Thoracic aorta (tissue), 2 donors: ENCODE results near the gene ZNF367. TPM values are rescaled to one million over a fixed set of nuclear protein-coding genes. Genes with fewer than 3 reads are reported as not detected.

ENCODE experiments used
- ATAC-seq: fragments of 150-250 bp; one replicate; pipeline ENCODE4 v1.8.0; 2017; ENCODE audit warnings: low read depth; ENCODE audit not compliant: insufficient number of reproducible peaks, low FRiP score
- DNase-seq: peaks from one replicate; pipeline ENCODE4 v3.0.0-alpha.2; 2020; ENCODE audit warnings: low spot score
- H3K27ac ChIP-seq, 2 donors: fragments of 200-600 bp; sonication (generic); 1 replicate in 1 of 2; 2 replicates in 1 of 2; pipeline ENCODE4 v1.5.1; 2016; ENCODE audit warnings: mild to moderate bottlenecking in 2 of 2, moderate library complexity in 2 of 2
- H3K27me3 ChIP-seq: fragments of 200-600 bp; sonication (generic); replicated peaks from 2 replicates; pipeline ENCODE4 v1.6.0; 2016; ENCODE audit warnings: mild to moderate bottlenecking; ENCODE audit not compliant: insufficient read depth
- H3K36me3 ChIP-seq: fragments of 200-600 bp; sonication (generic); one replicate; pipeline ENCODE4 v1.5.1; 2016
- H3K4me1 ChIP-seq, 2 donors: fragments of 200-600 bp; sonication (generic); 1 replicate in 1 of 2; 2 replicates in 1 of 2; pipeline versions ENCODE4 v1.5.1 to v1.6.0; 2016; ENCODE audit warnings: low read depth in 2 of 2, mild to moderate bottlenecking in 1 of 2; ENCODE audit not compliant: control insufficient read depth in 1 of 2
- H3K4me3 ChIP-seq: fragments of 200-600 bp; sonication (generic); 2 replicates; pipeline ENCODE4 v1.5.1; 2016; ENCODE audit warnings: mild to moderate bottlenecking
- H3K9me3 ChIP-seq: fragments of 200-600 bp; sonication (generic); 2 replicates; pipeline ENCODE4 v1.5.1; 2016
- total RNA-seq, 2 donors: library from RNA; depleted of rRNA; stranded (reverse); fragments of >200 nt; gene quantifications; one replicate each; pipeline versions ENCODE4 v1.1.0 to v1.2.3, GENCODE V29; 2016
- TF ChIP-seq, protein P1 (sequence below): fragments of 200-600 bp; sonication (generic); IDR thresholded peaks from one replicate; pipeline ENCODE4 v1.5.1; 2019; ENCODE audit warnings: antibody characterized with exemption

ZNF367 gene
- total RNA-seq, 2 donors from 2014 or later: 1.3 to 2.6 TPM

DNA sequence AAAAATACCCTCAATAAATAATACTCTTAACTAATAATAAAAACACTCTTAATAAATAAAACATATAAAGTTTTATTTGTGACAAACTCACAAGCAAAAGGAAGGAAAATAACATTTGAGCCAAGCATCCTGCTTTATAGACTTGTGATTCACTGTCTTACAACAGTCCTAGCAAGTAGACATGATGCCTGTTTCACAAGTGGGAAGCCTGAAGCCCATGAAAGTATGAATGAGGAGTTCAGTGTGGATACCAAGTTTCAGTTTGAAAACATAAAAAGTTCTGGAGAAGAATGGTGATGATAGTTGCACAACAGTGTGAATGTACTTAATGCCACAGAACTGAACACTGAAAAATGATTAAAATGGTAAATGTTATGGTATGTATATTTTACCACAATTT, 42.7 kb upstream of the ZNF367 start:
- TF ChIP-seq, protein P1, sequence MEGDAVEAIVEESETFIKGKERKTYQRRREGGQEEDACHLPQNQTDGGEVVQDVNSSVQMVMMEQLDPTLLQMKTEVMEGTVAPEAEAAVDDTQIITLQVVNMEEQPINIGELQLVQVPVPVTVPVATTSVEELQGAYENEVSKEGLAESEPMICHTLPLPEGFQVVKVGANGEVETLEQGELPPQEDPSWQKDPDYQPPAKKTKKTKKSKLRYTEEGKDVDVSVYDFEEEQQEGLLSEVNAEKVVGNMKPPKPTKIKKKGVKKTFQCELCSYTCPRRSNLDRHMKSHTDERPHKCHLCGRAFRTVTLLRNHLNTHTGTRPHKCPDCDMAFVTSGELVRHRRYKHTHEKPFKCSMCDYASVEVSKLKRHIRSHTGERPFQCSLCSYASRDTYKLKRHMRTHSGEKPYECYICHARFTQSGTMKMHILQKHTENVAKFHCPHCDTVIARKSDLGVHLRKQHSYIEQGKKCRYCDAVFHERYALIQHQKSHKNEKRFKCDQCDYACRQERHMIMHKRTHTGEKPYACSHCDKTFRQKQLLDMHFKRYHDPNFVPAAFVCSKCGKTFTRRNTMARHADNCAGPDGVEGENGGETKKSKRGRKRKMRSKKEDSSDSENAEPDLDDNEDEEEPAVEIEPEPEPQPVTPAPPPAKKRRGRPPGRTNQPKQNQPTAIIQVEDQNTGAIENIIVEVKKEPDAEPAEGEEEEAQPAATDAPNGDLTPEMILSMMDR: no peak
- DNase-seq (no peak), ATAC-seq (no peak)
- Histone ChIP-seq H3K27ac (no peak overlapping the region), H3K4me1 (peaks cover 0 to 16% of the 10 kb centered on the region in 2 donors), H3K9me3 (no peaks in the 10 kb centered on the region), H3K27me3 (no peaks in the 10 kb centered on the region), H3K36me3 (peaks cover 3% of the 10 kb centered on the region), H3K4me3 (no peak overlapping the region)

DNA sequence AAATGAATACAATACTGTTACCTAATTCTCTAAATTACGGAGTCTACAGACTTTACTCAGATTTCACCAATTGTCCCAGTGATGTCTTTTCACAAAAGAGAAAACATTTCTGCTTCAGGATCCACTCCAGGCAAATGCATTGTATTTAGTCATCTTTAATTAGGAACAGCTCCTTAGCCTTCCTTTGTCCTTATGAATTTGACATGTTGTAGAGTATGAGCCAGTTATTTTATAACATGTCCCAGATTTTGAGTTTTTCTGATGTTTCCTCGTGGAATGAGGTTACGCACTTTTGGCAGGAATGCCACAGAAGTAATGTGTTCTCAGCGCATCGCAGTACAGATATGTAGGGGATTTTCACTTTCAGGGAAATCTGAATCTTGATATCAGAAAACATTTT, 42.3 kb upstream of the ZNF367 start:
- DNase-seq (no peak), ATAC-seq (no peak)
- Histone ChIP-seq H3K36me3 (peaks cover 3% of the 10 kb centered on the region), H3K4me1 (peaks cover 0 to 16% of the 10 kb centered on the region in 2 donors), H3K27ac (no peak overlapping the region), H3K9me3 (no peaks in the 10 kb centered on the region), H3K4me3 (no peak overlapping the region), H3K27me3 (no peaks in the 10 kb centered on the region)
- TF ChIP-seq, protein P1: no peak

DNA sequence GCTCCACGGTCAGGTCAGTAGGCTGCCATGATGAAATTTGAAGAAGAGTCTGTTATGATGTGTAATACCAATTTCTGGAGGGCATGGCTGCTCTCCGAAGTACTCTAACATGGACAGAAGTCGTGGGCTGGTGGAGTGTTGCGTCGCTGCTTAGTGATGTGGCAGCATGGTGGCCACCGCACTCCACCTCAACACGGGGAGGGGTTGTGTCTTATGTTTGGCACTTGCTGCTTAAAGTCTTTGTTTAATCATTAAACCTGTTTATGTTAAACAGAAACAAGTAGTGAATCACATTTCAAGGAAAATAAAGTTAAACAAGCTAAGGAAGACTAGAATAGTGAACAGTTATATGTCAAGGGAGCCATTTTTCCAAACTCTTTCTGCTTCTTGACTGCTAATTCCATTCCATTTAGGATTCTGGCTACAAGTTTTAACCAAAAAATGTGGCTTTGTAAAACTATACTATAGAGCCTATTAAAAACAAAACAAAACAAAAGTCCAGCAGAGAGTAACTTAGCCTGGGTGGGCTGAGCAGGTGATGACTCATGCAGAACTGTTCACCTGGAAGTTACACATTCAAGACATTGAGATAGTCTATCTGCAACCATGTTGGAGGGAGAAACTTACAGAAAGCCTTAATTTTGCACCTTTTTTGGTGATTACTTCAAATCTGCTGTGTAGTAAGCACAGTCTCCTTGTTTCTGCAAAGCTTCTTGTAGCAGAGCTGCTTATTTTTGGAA, 41.3 kb upstream of the ZNF367 start:
- no peaks in the 10 kb centered on the region for H3K27me3 ChIP-seq
- DNase-seq: no peak
- H3K36me3 ChIP-seq: peaks cover 3% of the 10 kb centered on the region
- TF ChIP-seq, protein P1: no peak
- no peak for ATAC-seq
- H3K4me1 ChIP-seq: peaks cover 0 to 13% of the 10 kb centered on the region in 2 donors
- H3K27ac ChIP-seq: no peak overlapping the region
- H3K4me3 ChIP-seq: no peak overlapping the region
- H3K9me3 ChIP-seq: no peaks in the 10 kb centered on the region

DNA sequence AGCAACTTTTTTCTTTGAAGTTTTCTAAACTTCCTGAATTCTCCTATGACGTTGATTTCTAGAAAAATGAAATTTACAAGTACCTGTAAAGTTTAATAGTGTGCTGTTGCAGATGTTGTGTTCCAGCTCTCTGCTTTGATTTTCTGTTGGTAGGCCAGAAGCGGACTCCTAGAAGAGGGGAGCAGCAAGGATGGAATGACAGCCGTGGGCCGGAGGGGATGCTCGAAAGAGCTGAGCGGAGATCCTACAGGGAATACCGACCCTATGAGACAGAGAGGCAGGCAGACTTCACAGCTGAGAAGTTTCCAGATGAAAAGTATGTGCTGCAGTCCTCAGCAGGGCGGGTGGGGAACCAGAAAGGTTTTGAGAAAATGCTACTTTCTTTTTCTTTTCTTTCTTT, 40.1 kb upstream of the ZNF367 start:
- Histone ChIP-seq H3K27me3 (no peaks in the 10 kb centered on the region), H3K4me3 (no peak overlapping the region), H3K9me3 (no peaks in the 10 kb centered on the region), H3K27ac (no peak overlapping the region), H3K36me3 (peaks cover 3% of the 10 kb centered on the region), H3K4me1 (peaks cover 0 to 8% of the 10 kb centered on the region in 2 donors)
- DNase-seq (no peak), ATAC-seq (no peak)
- TF ChIP-seq, protein P1: no peak

DNA sequence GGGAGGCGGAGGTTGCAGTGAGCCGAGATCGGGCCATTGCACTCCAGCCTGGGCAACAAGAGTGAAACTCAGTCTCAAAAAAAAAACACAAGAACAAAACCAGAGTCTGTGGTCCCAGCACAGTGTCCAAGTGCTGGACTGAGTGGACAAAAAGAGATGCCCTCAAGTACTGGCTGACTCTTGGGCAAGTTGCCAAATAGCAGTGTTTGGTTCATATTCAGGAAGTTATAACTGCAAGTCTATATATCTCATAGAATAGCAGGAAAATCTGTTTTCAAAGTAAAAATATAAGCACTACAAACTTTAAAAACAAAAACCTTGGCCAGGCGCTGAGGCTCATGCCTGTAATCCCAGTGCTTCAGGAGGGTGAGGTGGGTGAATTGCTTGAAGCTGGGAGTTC, 39.1 kb upstream of the ZNF367 start:
- no peak overlapping the region for H3K27ac ChIP-seq
- TF ChIP-seq, protein P1: no peak
- H3K36me3 ChIP-seq: peaks cover 3% of the 10 kb centered on the region
- DNase-seq: no peak
- no peak for ATAC-seq
- H3K4me1 ChIP-seq: peaks cover 0 to 16% of the 10 kb centered on the region in 2 donors
- H3K27me3 ChIP-seq: no peaks in the 10 kb centered on the region
- H3K4me3 ChIP-seq: no peak overlapping the region
- H3K9me3 ChIP-seq: no peaks in the 10 kb centered on the region
